Right lobe of liver (tissue), 4 donors: ENCODE data around the gene GFI1B.

Source experiments
- CTCF ChIP-seq, 4 donors: fragments of 200-600 bp in 3 of 4; fragments of 450-650 bp in 1 of 4; IDR thresholded peaks; one replicate each; pipeline versions ENCODE4 v1.5.1 to v1.8.0; 2016 to 2022; ENCODE audit warnings: antibody characterized with exemption in 4 of 4, mild to moderate bottlenecking in 2 of 4
- POLR2A ChIP-seq: fragments of 450-650 bp; IDR thresholded peaks from one replicate; pipeline ENCODE4 v1.6.1; 2017; ENCODE audit warnings: antibody characterized with exemption, mild to moderate bottlenecking
- donor health status: DM: no; HTN: no; CAD: no.
- donor health status: DM: no; HTN: no; CAD: no.
- donor health status: DM: no; HTN: yes; CAD: no.

GRCh38 chr9:132998831-132999635 lies 20.5 kb downstream of the GFI1B start:
- TF ChIP-seq CTCF (IDR thresholded peaks at IDR 0.05): no peak
- no peak for TF ChIP-seq POLR2A
